Epithelial cell of prostate (primary cell): Measurements from ENCODE around the gene PDS5B.
"Not testable (repeated sequence)": the region's sequence is repeated elsewhere in the genome, so short reads cannot be mapped to it uniquely, and the experiment has no call there.

ENCODE experiments used
- DNase-seq: peaks from one replicate; pipeline ENCODE4 v3.0.0-alpha.2; 2011; ENCODE audit warnings: low read depth, low spot score
- H3K27ac ChIP-seq: fragments of 450-650 bp; 2 replicates; pipeline ENCODE4 v1.5.1; 2017; ENCODE audit warnings: mild to moderate bottlenecking

The PDS5B gene

DNA sequence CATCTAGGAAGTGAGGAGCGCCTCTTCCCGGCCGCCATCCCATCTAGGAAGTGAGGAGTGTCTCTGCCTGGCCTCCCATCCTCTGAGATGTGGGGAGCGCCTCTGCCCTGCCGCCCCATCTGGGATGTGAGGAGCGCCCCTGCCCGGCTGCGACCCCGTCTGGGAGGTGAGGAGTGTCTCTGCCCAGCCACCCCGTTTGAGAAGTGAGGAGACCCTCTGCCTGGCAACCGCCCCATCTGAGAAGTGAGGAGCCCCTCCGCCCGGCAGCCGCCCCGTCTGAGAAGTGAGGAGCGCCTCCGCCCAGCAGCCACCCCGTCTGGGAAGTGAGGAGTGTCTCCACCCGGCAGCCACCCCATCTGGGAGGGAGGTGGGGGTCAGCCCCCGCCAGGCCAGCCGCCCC is 129.9 kb downstream of the PDS5B start:
- not testable (repeated sequence) for DNase-seq

DNA sequence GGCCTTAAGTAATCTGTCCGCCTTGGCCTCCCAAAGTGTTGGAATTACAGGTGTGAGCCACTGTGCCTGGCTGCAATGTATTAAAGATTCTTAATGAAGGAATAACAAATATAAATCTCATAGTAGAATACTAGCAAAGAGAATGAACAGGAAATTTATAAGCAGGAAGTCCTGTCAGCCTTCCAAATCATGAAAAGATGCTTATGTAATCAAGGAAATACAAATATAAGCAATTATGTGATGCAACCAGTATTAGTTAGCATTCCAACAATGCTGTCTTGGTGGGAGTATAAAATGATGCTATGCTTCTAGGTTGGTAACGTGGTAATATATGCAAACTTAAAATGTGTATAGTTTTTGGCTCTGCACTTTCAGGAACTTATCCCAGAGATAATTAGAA is 133.8 kb downstream of the PDS5B start:
- DNase-seq = no peak
- H3K27ac ChIP-seq = peak overlapping the region; percentile 67

More for the DNA sequence above, 129.9 kb downstream of the PDS5B start:
- H3K27ac ChIP-seq = not testable (repeated sequence)

DNA sequence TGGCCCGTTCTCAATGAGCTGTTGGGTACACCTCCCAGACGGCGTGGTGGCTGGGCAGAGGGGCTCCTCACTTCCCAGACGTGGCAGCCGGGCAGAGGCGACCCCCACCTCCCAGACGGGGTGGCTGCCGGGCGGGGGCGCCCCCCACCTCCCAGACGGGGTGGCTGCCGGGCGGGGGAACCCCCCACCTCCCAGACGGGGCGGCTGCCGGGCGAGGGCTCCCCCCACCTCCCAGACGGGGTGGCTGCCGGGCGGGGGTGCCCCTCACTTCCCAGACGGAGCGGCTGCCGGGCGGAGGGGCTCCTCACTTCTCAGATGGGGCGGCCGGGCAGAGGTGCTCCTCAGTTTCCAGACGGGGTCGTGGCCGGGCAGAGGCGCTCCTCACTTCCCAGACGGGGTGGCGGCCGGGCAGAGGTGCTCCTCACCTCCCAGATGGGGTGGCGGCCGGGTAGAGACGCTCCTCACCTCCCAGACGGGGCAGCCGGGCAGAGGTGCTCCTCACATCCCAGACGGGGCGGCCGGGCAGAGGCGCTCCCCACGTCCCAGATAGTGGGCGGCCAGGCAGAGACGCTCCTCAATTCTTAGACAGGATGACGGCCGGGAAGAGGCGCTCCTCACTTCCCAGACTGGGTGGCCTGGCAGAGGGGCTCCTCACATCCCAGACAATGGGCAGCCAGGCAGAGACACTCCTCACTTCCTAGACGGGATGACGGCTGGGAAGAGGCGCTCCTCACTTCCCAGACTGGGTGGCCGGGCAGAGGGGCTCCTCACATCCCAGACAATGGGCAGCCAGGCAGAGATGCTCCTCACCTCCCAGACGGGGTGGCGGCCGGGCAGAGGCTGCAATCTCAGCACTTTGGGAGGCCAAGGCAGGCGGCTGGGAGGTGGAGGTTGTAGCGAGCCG is 135.1 kb downstream of the PDS5B start:
- not testable (repeated sequence) for H3K27ac ChIP-seq, DNase-seq

DNA sequence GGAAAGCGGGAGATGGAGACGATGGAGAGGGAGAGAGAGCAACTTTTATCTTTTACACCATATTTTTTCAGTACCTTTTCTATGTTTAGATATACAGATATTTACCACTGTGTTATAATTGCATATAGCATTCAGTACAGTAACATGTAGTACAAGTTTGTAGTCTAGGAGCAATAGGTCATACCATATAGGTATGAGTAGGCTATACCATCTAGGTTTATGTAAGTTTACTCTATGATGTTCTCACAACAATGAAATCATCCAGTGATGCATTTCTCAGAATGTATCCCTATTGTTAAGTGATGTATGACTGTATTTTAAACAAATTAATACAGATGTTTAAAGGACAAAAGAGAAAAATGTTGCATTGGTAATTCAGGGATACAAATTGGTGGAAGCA is 136.1 kb downstream of the PDS5B start:
- no peak for DNase-seq
- H3K27ac ChIP-seq = no peak overlapping the region

DNA sequence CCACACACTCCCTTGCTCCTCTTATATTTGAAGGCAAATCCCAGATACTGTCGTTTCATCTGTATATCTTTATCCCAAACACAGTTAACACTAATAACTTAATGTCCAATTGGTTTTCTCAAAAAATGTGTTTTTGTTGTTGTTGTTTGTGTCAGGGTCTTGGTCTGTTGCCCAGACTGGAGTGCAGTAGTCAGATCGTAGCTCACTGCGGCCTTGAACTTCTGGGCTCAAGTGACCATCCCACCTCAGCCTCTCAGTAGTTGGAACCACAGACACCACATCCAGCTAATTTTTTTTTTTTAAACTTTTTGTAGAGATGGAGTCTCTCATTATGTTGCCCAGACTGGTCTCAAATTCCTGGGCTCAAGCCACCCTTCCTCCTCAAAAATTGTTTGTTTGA is 137.7 kb downstream of the PDS5B start:
- DNase-seq = no peak
- H3K27ac ChIP-seq = no peak overlapping the region

DNA sequence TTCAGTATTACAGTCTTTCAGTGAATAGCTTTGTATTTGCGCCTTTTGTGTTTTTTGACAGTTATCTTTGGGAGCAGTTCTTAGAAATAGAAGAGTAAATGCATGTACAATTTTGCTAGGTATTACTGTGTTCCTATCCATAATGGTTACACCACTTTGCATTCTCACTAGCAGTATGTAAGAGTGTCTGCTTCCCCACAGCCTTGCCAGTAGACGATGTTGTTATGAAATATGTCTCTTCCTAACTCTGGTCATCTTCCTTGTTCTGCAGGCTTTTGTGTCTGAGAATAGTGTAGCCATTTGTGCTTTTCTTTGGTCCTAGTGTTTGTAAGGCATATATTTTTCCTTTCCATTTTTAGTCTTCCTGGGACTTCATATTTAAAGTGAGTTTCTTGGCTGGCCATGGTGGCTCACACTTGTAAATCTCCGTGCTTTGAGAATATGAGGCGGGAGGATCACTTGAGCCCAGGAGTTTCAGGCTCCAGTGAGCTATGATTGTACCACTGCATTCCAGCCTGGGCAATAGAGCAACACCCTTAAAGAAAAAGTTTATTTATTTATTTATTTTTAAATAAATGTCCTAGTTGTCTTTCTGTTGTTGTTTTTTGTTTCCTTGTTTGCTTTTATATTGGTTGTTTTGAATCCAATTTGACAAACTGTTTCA is 140.3 kb downstream of the PDS5B start:
- no peak for DNase-seq
- H3K27ac ChIP-seq = no peak overlapping the region

DNA sequence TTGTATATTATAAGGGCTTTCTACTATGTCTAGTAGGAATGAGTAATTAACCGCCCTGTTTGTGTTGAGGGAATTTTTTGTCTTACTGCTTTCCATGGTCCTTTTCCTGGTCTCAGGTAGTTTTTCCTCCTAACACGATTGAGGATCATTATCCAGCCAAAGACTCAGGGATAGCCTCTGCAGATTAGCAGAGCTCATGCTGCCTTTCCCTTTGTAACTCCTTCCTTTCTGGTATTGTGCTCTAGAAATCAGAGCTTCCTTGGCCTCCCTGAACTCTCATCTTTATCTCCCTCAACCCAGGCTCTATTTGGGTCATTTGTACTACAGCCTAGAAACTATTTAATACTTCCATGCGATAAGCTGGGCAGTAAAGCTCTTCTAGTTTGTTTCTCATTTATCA is 142.1 kb downstream of the PDS5B start:
- no peak for DNase-seq

DNA sequence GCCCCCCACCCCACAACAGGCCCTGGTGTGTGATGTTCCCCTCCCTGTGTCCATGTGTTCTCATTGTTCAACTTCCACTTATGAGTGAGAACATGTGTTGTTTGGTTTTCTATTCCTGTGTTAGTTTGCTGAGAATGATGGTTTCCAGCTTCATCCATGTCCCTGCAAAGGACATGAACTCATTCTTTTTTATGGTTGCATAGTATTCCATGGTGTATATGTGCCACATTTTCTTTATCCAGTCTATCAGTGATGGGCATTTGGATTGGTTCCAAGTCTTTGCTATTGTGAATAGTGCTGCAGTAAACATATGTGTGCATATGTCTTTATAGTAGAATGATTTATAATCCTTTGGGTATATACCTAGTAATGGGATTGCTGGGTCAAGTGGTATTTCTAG is 142.8 kb downstream of the PDS5B start:
- not testable (repeated sequence) for H3K27ac ChIP-seq, DNase-seq

More for the DNA sequence above, 142.1 kb downstream of the PDS5B start:
- H3K27ac ChIP-seq = no peak overlapping the region

DNA sequence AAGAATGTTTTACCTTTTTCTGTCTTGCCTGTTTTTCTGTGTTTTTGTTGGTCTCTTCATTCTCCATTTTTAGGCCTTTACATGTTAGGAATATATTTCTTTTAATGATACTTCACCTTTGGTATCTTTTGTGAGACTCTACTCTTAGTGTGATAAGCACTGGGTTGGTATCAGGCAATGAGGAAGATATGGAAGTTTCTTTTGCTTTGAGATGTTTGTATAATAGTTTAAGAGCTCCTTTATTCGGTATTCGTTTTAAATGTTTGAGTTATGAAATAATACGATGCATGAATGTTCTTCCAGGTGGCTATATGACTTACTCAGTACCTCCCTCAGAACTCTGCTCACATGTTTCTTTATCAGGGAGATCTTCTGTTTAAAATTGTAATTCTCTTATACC is 144.8 kb downstream of the PDS5B start:
- no peak for DNase-seq
- peak overlapping the region; percentile 57 for H3K27ac ChIP-seq

DNA sequence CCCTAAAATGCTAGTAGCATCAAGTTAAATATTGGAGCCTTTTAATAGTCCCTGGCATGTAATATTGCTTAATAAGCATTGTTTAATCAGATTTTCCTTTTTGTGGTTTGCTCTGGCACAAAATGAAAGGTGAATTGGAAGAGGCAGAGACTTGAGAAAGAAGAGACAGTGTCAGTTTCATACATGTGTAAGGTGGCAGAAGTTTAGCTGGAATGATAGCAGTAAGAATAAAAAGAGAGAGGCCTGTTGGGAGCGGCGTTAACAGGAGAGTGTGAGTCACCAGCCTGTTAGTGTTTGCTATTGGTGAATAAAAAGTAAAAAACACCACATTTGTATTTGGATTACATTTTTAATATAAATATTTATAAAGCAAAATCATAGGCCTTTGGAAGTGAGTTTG is 145.3 kb downstream of the PDS5B start:
- peak overlapping the region; percentile 57 for H3K27ac ChIP-seq
- DNase-seq = no peak

DNA sequence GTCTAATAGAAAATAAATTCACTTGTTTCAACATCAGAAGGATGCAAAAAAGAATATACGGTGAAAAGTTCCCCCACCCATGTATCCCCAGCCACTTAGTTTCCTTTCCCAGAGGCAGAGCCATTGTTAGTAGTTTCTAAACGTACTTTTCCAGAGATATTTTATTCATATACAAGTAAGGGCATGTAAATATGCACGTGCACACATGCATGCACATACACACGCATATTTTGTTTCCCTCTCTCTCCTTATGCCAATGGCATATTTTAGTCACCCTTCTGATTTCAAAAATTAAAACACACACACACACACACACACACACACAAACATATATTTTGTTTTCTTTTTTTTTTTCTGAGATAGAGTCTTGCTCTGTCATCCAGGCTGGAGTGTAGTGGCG is 147.4 kb downstream of the PDS5B start:
- no peak for DNase-seq
- H3K27ac ChIP-seq = peak overlapping the region; percentile 57

DNA sequence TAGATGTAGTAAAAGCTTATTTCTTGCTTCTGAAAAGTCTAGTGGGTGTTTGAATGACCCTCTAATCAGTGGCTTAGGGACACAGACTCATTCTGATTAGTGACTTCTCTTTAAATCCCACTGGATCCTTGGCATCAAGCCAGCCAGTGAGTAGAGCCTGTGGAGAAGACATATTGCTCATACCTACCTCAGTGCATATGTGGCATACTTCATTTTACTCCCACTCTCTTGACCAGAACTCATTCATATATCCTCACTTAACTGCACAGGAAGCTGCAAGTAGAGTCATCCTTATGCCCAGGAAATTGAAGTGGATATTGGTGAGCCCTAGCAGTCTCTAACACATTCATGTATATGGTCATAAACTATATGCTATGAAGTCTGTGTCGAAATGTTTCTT is 148.3 kb downstream of the PDS5B start:
- peak; percentile 44 for DNase-seq
- peak overlapping the region; percentile 57 for H3K27ac ChIP-seq

DNA sequence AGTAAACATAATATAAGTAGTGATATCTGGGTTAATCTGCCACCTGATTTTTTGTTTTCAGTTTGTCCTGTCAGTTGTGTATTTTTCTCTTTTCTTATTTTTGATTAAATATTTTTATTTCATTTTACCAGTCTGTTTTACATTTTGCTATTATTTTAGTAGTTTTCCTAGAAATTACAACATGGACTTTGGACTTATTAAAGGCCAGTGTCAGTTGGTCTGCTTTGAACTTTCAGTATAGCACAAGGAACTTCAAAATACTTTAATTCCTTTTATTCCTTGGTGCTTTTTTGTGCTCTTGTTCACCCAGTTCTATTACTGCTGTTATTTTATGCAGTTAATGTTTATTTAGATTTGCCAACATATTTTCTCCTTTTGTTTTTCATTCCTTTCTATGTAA is 149.6 kb downstream of the PDS5B start:
- DNase-seq = no peak
- H3K27ac ChIP-seq = no peak overlapping the region

DNA sequence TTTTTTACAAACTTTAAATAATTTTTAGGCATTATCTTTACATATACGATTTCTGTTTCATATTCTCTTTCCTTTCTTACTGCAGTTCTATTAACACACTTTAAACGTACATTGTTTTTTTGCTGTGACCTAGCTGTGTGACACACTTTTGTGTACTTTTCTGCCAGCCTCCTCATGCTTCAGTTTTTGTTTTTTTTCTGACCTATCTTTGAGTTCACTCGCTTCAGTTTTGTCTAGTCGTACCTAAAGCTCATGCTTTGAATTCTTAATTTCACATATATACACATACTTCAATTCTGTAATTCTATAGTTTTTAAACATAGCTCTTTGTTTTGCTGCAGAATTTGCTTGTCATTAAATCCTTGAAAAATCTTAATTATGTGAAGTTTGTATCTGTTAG is 150.4 kb downstream of the PDS5B start:
- DNase-seq = no peak
- H3K27ac ChIP-seq = no peak overlapping the region

DNA sequence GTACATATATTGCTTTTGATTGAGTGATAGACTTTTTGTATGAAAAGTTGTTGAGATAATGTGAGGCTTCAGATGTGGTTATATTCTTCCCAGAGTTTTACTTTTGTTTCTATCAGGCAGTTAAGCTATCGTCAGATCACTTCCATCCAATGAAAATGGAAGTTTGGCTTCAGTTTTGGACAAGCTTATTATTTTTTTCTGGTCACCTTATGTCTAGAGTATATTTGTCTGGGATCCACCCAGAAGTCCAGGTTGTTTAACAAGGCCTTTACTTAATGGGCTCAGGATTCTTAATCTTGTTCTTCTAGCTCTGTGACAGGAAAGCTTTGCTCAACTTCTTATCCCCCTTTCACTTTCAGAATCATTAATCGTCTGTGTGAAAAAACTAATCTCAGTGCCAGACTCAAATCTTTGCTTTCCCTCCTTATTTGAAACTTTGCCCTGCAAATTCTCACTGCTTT is 150.9 kb downstream of the PDS5B start:
- H3K27ac ChIP-seq = no peak overlapping the region
- DNase-seq = no peak

DNA sequence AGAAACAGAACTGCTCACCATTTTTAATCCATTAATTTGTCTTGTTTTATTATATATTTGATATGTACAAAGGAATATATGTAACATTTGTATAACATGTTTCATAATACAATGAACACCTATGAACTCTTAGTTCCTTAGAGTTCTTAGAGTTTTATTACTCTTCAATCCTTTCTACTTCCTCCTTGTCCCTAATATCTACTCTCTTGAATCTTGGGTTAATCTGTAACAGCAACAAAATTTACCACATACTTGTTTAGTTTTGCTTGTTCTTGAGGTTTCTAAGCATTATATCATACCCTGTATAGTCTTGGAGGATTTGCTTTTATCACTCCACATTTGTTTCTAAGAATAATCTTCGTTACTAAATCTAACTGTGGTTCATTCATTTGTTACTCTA is 151.4 kb downstream of the PDS5B start:
- no peak for DNase-seq
- H3K27ac ChIP-seq = no peak overlapping the region

DNA sequence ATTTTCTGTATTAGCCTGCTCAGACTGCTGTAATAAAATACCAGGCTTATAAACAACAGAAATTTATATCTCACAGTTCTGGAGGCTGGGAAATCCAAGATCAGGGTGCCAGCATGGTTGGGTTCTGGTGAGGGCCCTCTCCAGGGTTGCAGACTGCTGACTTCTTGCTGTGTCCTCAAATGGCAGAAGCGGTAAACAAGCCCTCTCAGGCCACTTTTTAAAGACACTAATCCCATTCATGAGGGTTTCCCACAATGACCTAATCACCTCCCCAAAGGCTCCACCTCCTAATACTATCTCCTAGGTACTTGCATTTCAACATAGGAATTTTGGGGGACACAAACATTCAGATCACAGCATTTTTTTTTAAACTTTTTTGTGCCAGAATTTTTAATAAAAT is 159.3 kb downstream of the PDS5B start:
- DNase-seq = no peak
- H3K27ac ChIP-seq = no peak overlapping the region

DNA sequence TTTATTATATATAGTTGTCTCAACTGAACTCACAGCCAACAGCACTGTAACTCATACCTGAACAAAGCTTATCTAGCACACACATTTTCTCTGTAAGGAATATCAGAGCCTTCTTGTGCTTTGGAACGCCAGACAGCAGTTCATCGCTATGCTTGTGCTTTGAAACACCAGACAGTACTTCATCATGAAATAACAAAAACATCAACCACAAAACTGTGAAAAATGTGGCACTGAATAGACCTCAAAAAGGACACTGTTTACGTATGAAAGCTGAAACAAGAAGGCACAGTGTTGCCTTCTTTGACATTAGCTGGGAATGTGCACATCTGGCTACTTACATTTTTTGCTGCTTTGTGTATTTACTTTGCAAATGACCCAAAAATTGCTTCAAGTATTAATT is 160.2 kb downstream of the PDS5B start:
- DNase-seq = no peak
- H3K27ac ChIP-seq = no peak overlapping the region

DNA sequence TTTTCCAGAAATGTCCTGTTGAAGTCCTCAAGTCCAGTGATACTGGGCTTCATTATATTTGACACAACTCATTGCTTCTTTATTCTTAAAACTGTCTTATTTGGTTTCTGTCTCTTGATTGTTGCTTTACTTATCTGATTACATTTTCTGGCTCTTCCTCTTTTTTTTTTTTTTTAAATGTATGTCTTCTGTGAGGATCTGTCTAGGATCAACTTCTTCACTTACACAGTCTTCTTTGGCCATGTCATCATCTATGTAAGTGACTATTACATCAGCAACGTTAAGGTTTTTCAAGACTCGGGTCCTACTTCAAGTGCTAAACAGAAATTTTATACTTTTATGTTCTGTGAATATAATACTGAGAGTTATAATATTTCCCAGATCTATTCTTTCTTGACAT is 162.1 kb downstream of the PDS5B start:
- no peak for DNase-seq
- no peak overlapping the region for H3K27ac ChIP-seq

DNA sequence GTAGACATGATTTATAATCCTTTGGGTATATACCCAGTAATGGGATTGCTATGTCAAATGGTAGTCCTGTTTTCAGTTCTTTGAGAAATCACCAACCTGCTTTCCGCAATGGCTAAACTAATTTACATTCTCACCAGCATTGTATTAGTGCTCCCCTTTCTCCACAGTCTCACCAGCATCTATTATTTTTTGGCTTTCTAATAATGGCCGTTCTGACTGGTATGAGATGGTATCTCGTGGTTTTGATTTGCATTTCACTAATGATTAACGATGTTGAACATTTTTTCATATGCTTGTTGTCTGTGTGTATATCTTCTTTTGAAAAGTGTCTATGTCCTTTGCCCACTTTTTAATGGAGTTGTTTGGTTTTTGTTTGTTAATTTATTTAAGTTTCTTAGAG is 165.1 kb downstream of the PDS5B start:
- DNase-seq = no peak
- no peak overlapping the region for H3K27ac ChIP-seq

DNA sequence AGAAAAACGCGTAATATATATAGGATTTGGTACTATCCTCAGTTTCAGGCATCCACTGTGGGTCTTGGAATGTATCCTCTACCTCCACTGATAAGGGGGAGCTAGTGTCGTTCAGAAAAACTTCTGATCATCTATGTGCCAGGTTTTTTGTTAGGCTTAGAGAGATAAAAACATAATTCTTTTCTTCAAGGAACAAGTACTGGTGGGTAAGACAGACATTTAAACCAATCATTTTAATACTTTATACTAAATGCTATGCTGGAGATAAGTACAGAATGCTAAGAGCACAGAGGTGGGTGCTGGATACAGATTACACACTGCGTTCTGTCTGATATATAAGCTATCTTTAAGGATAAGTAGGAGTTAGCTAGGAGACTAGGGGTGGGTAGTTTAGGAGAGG is 166.1 kb downstream of the PDS5B start:
- no peak for DNase-seq
- no peak overlapping the region for H3K27ac ChIP-seq
